DMS 273 (cell line): Measurements from ENCODE around the gene ETFB.
"Not testable (repeated sequence)": the region's sequence is repeated elsewhere in the genome, so short reads cannot be mapped to it uniquely, and the experiment has no call there.

ENCODE experiments used
- DNase-seq: peaks from one replicate; lab custom pipeline; 2025; ENCODE audit not compliant: unreplicated experiment; lab: John Stamatoyannopoulos, UW

Gene ETFB

GRCh38 chr19:51365965-51366388 lies at the start of gene ETFB:
TSS of gene ETFB (minus strand) at chr19:51366388. CDS start at chr19:51366326, 62 bp downstream.
- DNase-seq: no peak

- DNase-seq: no peak
Observed at GRCh38 chr19:51415187-51415586, 49.0 kb upstream of the ETFB start.

GRCh38 chr19:51410950-51411748 lies 45.0 kb upstream of the ETFB start:
- DNase-seq: no peak

GRCh38 chr19:51407511-51408131 lies 41.4 kb upstream of the ETFB start:
- peak; percentile 56 for DNase-seq

GRCh38 chr19:51402117-51402516 lies 35.9 kb upstream of the ETFB start:
- DNase-seq: no peak

GRCh38 chr19:51399936-51400335 lies 33.7 kb upstream of the ETFB start:
- not testable (repeated sequence) for DNase-seq

GRCh38 chr19:51399231-51399630 lies 33.0 kb upstream of the ETFB start:
- no peak for DNase-seq

GRCh38 chr19:51398096-51398704 lies 32.0 kb upstream of the ETFB start:
- peak; percentile 51 for DNase-seq

- DNase-seq: not testable (repeated sequence)
Observed at GRCh38 chr19:51397453-51397852, 31.3 kb upstream of the ETFB start.

GRCh38 chr19:51396175-51396574 lies 30.0 kb upstream of the ETFB start:
- no peak for DNase-seq

- peak; percentile 99 for DNase-seq
Observed at GRCh38 chr19:51394050-51394836, 28.1 kb upstream of the ETFB start.

GRCh38 chr19:51392701-51393100 lies 26.5 kb upstream of the ETFB start:
- DNase-seq: no peak

GRCh38 chr19:51391073-51391611 lies 25.0 kb upstream of the ETFB start:
- no peak for DNase-seq

GRCh38 chr19:51389143-51389542 lies 23.0 kb upstream of the ETFB start:
- no peak for DNase-seq

GRCh38 chr19:51387924-51388389 lies 21.8 kb upstream of the ETFB start, which contains the start of gene LIM2:
TSS of gene LIM2 (minus strand) at chr19:51387974. CDS start at chr19:51387443, 531 bp downstream.
- no peak for DNase-seq

- DNase-seq: no peak
Observed at GRCh38 chr19:51386882-51387520, 20.8 kb upstream of the ETFB start.

- DNase-seq: no peak
Observed at GRCh38 chr19:51382004-51382403, 15.8 kb upstream of the ETFB start.

GRCh38 chr19:51380379-51380778 lies 14.2 kb upstream of the ETFB start:
- DNase-seq: no peak

GRCh38 chr19:51377422-51377821 lies 11.2 kb upstream of the ETFB start:
- DNase-seq: no peak

- no peak for DNase-seq
Observed at GRCh38 chr19:51375504-51376221, 9.5 kb upstream of the ETFB start.
